ENCODE results near the gene DNAH17. TPM values are rescaled to one million over a fixed set of nuclear protein-coding genes. Genes with fewer than 3 reads are reported as not detected.

The DNAH17 gene
- total RNA-seq, 1 experiment from 2014 or later, result 0.76 TPM

DNA sequence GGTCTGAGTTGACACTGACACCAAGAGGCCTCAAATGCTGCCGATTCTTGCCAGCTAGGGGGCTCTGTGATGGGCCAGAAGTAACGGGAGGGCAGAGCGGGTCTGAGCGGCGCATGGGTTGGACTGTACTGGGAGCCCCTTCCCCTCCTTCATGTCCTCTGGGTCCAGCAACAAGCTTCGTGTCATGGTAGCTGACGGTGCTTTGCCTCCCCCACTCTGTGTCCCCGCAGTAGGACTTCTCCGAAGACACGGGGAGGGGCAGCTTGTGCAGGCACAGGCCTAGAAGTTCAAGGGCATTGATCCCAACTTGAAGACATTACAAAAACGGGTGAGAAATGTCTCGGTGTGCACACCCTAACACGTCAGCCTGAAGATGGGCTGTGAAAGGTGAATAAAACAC lies 39.8 kb upstream of the DNAH17 start:
- no peaks in the 10 kb centered on the region for H3K9me2 ChIP-seq (ENCODE audit: insufficient read depth)
- no peak overlapping the region for H3K27ac ChIP-seq
- no peaks in the 10 kb centered on the region for H3F3A ChIP-seq (ENCODE audit: insufficient read depth, low read depth)
- ChIA-PET CTCF (no interaction called here), POLR2A (ENCODE audit: unreplicated experiment) (no interaction called here)
- no peaks in the 10 kb centered on the region for H3K27me3 ChIP-seq (ENCODE audit: insufficient read depth, low read depth)
- no peaks in the 10 kb centered on the region for H3K4me1 ChIP-seq (replicated peaks; ENCODE audit: insufficient read depth)
- H3K36me3 ChIP-seq (ENCODE audit: low read depth), result no peaks in the 10 kb centered on the region
- TF ChIP-seq, protein P1, sequence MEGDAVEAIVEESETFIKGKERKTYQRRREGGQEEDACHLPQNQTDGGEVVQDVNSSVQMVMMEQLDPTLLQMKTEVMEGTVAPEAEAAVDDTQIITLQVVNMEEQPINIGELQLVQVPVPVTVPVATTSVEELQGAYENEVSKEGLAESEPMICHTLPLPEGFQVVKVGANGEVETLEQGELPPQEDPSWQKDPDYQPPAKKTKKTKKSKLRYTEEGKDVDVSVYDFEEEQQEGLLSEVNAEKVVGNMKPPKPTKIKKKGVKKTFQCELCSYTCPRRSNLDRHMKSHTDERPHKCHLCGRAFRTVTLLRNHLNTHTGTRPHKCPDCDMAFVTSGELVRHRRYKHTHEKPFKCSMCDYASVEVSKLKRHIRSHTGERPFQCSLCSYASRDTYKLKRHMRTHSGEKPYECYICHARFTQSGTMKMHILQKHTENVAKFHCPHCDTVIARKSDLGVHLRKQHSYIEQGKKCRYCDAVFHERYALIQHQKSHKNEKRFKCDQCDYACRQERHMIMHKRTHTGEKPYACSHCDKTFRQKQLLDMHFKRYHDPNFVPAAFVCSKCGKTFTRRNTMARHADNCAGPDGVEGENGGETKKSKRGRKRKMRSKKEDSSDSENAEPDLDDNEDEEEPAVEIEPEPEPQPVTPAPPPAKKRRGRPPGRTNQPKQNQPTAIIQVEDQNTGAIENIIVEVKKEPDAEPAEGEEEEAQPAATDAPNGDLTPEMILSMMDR (conservative IDR thresholded peaks at IDR 0.05), result no peak
- TF ChIP-seq EZH2 (IDR thresholded peaks at IDR 0.05; ENCODE audit: low read depth), result no peak
- no TSS peak for BruUV-seq (replicated peaks)
- no peak overlapping the region for H2AFZ ChIP-seq
- no peaks in the 10 kb centered on the region for H3K79me2 ChIP-seq (ENCODE audit: low read depth)
- no peak overlapping the region for H3K4me2 ChIP-seq
- intact Hi-C loops (cut with micrococcal nuclease; ENCODE audit: unreplicated experiment), result no loop called here
- no peak for DNase-seq
- no peak overlapping the region for H3K4me3 ChIP-seq
- no peaks in the 10 kb centered on the region for H4K20me1 ChIP-seq (ENCODE audit: insufficient read depth)
- no peaks in the 10 kb centered on the region for H3K9me3 ChIP-seq (ENCODE audit: insufficient read depth, low read depth)

DNA sequence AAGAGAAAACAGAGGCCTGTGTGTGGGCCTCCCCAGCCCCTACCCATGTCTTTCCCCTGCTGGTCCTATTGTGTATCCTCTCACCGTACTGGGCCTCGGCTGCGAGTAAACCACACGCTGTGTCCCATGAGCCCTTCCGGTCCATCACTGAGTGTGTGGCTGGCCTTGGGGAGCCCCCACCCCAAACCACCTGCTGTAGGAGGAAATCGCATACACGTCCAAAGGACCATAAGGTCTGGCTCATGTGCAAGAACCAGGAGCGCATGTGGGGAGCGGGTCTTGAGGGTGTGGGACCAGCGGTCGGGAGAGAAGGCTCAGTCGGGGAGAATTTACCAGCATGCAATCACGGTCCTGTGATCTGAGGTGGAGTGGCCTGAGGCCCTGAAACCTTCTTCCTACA lies 38.4 kb upstream of the DNAH17 start:
- no peak overlapping the region for H3K4me2 ChIP-seq
- POLR2A ChIA-PET (ENCODE audit: unreplicated experiment), result no interaction called here
- no peaks in the 10 kb centered on the region for H3K9me2 ChIP-seq (ENCODE audit: insufficient read depth)
- H3K4me3 ChIP-seq, result no peak overlapping the region
- DNase-seq, result no peak
- BruUV-seq (replicated peaks), result no TSS peak
- no peaks in the 10 kb centered on the region; the same call in 1 of the 2 replicates for H3F3A ChIP-seq (ENCODE audit: insufficient read depth, low read depth)
- intact Hi-C loops (cut with micrococcal nuclease; ENCODE audit: unreplicated experiment), result no loop called here
- no peaks in the 10 kb centered on the region for H3K27me3 ChIP-seq (ENCODE audit: insufficient read depth, low read depth)
- no peaks in the 10 kb centered on the region for H3K36me3 ChIP-seq (ENCODE audit: low read depth)
- no peak overlapping the region for H2AFZ ChIP-seq
- no peaks in the 10 kb centered on the region for H3K79me2 ChIP-seq (ENCODE audit: low read depth)
- H3K27ac ChIP-seq, result no peak overlapping the region
- CTCF ChIA-PET, result no interaction called here
- H3K9me3 ChIP-seq (ENCODE audit: insufficient read depth, low read depth), result no peaks in the 10 kb centered on the region
- no peaks in the 10 kb centered on the region for H3K4me1 ChIP-seq (replicated peaks; ENCODE audit: insufficient read depth)
- TF ChIP-seq, protein P1 (conservative IDR thresholded peaks at IDR 0.05), result no peak
- no peak for TF ChIP-seq EZH2 (IDR thresholded peaks at IDR 0.05; ENCODE audit: low read depth)
- H4K20me1 ChIP-seq (ENCODE audit: insufficient read depth), result no peaks in the 10 kb centered on the region

DNA sequence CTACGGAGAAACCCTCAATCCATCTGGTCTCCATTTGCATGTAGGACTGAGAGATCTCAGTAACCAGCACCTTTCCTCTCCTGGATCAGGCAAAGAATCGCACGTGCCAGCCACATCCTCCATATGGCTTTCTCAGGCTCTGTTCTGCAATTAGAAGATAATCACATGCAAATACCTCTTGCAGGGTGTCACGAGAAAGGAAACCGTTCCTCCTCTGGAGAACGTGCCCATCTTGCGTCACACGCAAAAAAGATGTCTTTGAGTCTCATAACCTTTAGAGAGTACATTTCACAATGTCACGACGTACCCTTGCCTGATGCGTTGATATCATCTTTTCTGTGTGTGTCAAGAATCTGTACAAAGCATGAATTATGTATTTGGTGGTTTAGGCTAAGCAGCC lies 36.2 kb upstream of the DNAH17 start:
- Histone ChIP-seq H4K20me1 (ENCODE audit: insufficient read depth) (no peaks in the 10 kb centered on the region), H3K79me2 (ENCODE audit: low read depth) (no peaks in the 10 kb centered on the region), H3K27ac (no peak overlapping the region), H3F3A (ENCODE audit: insufficient read depth, low read depth) (no peaks in the 10 kb centered on the region; the same call in 1 of the 2 replicates), H3K9me3 (ENCODE audit: insufficient read depth, low read depth) (no peaks in the 10 kb centered on the region), H3K4me1 (replicated peaks; ENCODE audit: insufficient read depth) (no peaks in the 10 kb centered on the region), H2AFZ (no peak overlapping the region), H3K9me2 (ENCODE audit: insufficient read depth) (no peaks in the 10 kb centered on the region), H3K4me2 (no peak overlapping the region), H3K36me3 (ENCODE audit: low read depth) (no peaks in the 10 kb centered on the region), H3K4me3 (no peak overlapping the region), H3K27me3 (ENCODE audit: insufficient read depth, low read depth) (no peaks in the 10 kb centered on the region)
- intact Hi-C loops (cut with micrococcal nuclease; ENCODE audit: unreplicated experiment), result no loop called here
- no TSS peak for BruUV-seq (replicated peaks)
- no peak for TF ChIP-seq EZH2 (IDR thresholded peaks at IDR 0.05; ENCODE audit: low read depth)
- TF ChIP-seq, protein P1 (conservative IDR thresholded peaks at IDR 0.05), result no peak
- ChIA-PET POLR2A (ENCODE audit: unreplicated experiment) (no interaction called here), CTCF (no interaction called here)
- no peak for DNase-seq
